WTC11 (cell line): ENCODE measurements around the gene CHD9NB. TPM values are rescaled to one million over a fixed set of nuclear protein-coding genes. Genes with fewer than 3 reads are reported as not detected.

Source experiments
- ATAC-seq: fragments of 200-7000 bp; cut with Tn5 transposase; 2 replicates; pipeline ENCODE4 v1.10.0; 2021; ENCODE audit warnings: mild to moderate bottlenecking, moderate library complexity
- CTCF ChIA-PET: fragments of 300-600 bp; sonication (Branson Sonifier 250); formaldehyde crosslinking; loops from one replicate; lab custom pipeline; 2021; ENCODE audit warnings: antibody characterized with exemption; lab: Charles Lee
- POLR2A ChIA-PET: fragments of 350-600 bp; sonication (Branson Sonifier 250); formaldehyde crosslinking; loops from one replicate; lab custom pipeline; 2021; ENCODE audit warnings: antibody characterized with exemption; lab: Charles Lee
- DNase-seq: peaks from one replicate; pipeline ENCODE4 v3.0.0; 2021; ENCODE audit warnings: low spot score
- H3K27ac Mint-ChIP-seq: 2 replicates; pipeline ENCODE4 v1.8.0; 2021; ENCODE audit warnings: mixed read lengths
- H3K27me3 Mint-ChIP-seq: 2 replicates; pipeline ENCODE4 v1.8.0; 2021; ENCODE audit warnings: low read depth, mild to moderate bottlenecking, moderate library complexity, mixed read lengths
- H3K36me3 Mint-ChIP-seq: 2 replicates; pipeline ENCODE4 v1.8.0; 2021; ENCODE audit warnings: mixed read lengths
- H3K4me1 Mint-ChIP-seq: 2 replicates; pipeline ENCODE4 v1.8.0; 2022; ENCODE audit warnings: mixed read lengths
- H3K4me3 Mint-ChIP-seq: 2 replicates; pipeline ENCODE4 v1.8.0; 2021; ENCODE audit warnings: mild to moderate bottlenecking, moderate library complexity, mixed read lengths
- H3K9me3 Mint-ChIP-seq: 2 replicates; pipeline ENCODE4 v1.8.0; 2021; ENCODE audit warnings: mixed read lengths
- ESRRA ChIP-seq: sonication (generic); formaldehyde crosslinking; IDR thresholded peaks from 2 replicates; pipeline ENCODE4 v1.8.1; 2022; ENCODE audit warnings: mild to moderate bottlenecking, missing genetic modification reagents, borderline replicate concordance
- FOXJ3 ChIP-seq: sonication (generic); formaldehyde crosslinking; IDR thresholded peaks from 2 replicates; pipeline ENCODE4 v1.9.0; 2021; ENCODE audit warnings: missing genetic modification reagents, mild to moderate bottlenecking, borderline replicate concordance
- FOXP1 ChIP-seq: sonication (generic); formaldehyde crosslinking; IDR thresholded peaks from 2 replicates; pipeline ENCODE4 v1.8.0; 2022; ENCODE audit warnings: missing genetic modification reagents, mild to moderate bottlenecking, moderate library complexity, borderline replicate concordance
- IRF2 ChIP-seq: sonication (generic); formaldehyde crosslinking; IDR thresholded peaks from 2 replicates; pipeline ENCODE4 v1.8.0; 2022; ENCODE audit warnings: low read depth, missing genetic modification reagents, borderline replicate concordance
- JAZF1 ChIP-seq: fragments of 250-450 bp; sonication (Bioruptor Pico); IDR thresholded peaks from 2 replicates; pipeline ENCODE4 v1.9.0; 2021; ENCODE audit warnings: moderate library complexity, mild to moderate bottlenecking, inconsistent platforms
- JUN ChIP-seq: sonication (generic); formaldehyde crosslinking; IDR thresholded peaks from 2 replicates; pipeline ENCODE4 v1.8.0; 2023; ENCODE audit warnings: mild to moderate bottlenecking, missing genetic modification reagents
- MYBL2 ChIP-seq: sonication (generic); formaldehyde crosslinking; IDR thresholded peaks from 2 replicates; pipeline ENCODE4 v1.8.1; 2023; ENCODE audit warnings: mild to moderate bottlenecking, moderate library complexity, missing genetic modification reagents
- NFATC4 ChIP-seq: fragments of 250-450 bp; sonication (Bioruptor Pico); IDR thresholded peaks from 2 replicates; pipeline ENCODE4 v1.9.0; 2021; ENCODE audit warnings: mild to moderate bottlenecking
- OVOL2 ChIP-seq: fragments of 250-450 bp; sonication (Bioruptor Pico); IDR thresholded peaks from 2 replicates; pipeline ENCODE4 v1.9.0; 2021; ENCODE audit warnings: mild to moderate bottlenecking, borderline replicate concordance
- SMAD3 ChIP-seq: sonication (generic); formaldehyde crosslinking; IDR thresholded peaks from 2 replicates; pipeline ENCODE4 v1.8.0; 2022; ENCODE audit warnings: missing genetic modification reagents, mild to moderate bottlenecking, borderline replicate concordance
- SP1 ChIP-seq: sonication (generic); formaldehyde crosslinking; conservative IDR thresholded peaks from 2 replicates; pipeline ENCODE4 v1.8.1; 2022; ENCODE audit warnings: missing genetic modification reagents
- TEAD1 ChIP-seq: sonication (generic); formaldehyde crosslinking; IDR thresholded peaks from 2 replicates; pipeline ENCODE4 v1.8.0; 2022; ENCODE audit warnings: mild to moderate bottlenecking, missing genetic modification reagents
- TEAD4 ChIP-seq: sonication (generic); formaldehyde crosslinking; IDR thresholded peaks from 2 replicates; pipeline ENCODE4 v1.8.0; 2022; ENCODE audit warnings: mild to moderate bottlenecking, missing genetic modification reagents
- TP53 ChIP-seq: sonication (generic); formaldehyde crosslinking; IDR thresholded peaks from 2 replicates; pipeline ENCODE4 v1.8.1; 2023; ENCODE audit warnings: mild to moderate bottlenecking, missing genetic modification reagents
- ZMAT4 ChIP-seq: fragments of 250-450 bp; sonication (Bioruptor Pico); IDR thresholded peaks from 2 replicates; pipeline ENCODE4 v1.9.0; 2021; ENCODE audit warnings: mild to moderate bottlenecking
- ZNF138 ChIP-seq: sonication (generic); formaldehyde crosslinking; conservative IDR thresholded peaks from 2 replicates; pipeline ENCODE4 v1.8.1; 2022; ENCODE audit warnings: mild to moderate bottlenecking, moderate library complexity, missing genetic modification reagents
- ZNF232 ChIP-seq: sonication (generic); formaldehyde crosslinking; IDR thresholded peaks from 2 replicates; pipeline ENCODE4 v1.8.0; 2022; ENCODE audit warnings: mild to moderate bottlenecking, missing genetic modification reagents
- ZNF317 ChIP-seq: sonication (generic); formaldehyde crosslinking; IDR thresholded peaks from 2 replicates; pipeline ENCODE4 v1.8.1; 2023; ENCODE audit warnings: low read depth, mild to moderate bottlenecking, moderate library complexity, missing genetic modification reagents, borderline replicate concordance
- ZNF423 ChIP-seq: fragments of 250-450 bp; sonication (Bioruptor Pico); IDR thresholded peaks from 2 replicates; pipeline ENCODE4 v2.1.2; 2022; ENCODE audit warnings: mild to moderate bottlenecking, moderate library complexity
- ZSCAN18 ChIP-seq: fragments of 250-450 bp; sonication (Bioruptor Pico); IDR thresholded peaks from 2 replicates; pipeline ENCODE4 v2.1.2; 2022; ENCODE audit warnings: mild to moderate bottlenecking, moderate library complexity
- total RNA-seq: library from RNA; stranded (reverse); gene quantifications from 3 replicates; pipeline ENCODE4 v1.2.3, GENCODE V29; 2021
- TF ChIP-seq, protein P1 (sequence below): sonication (generic); formaldehyde crosslinking; IDR thresholded peaks from 2 replicates; pipeline ENCODE4 v1.8.0; 2022; ENCODE audit warnings: mild to moderate bottlenecking, missing genetic modification reagents
- TF ChIP-seq, protein P2 (sequence below): sonication (generic); formaldehyde crosslinking; IDR thresholded peaks from 2 replicates; pipeline ENCODE4 v1.8.0; 2022; ENCODE audit warnings: mild to moderate bottlenecking, missing genetic modification reagents
- TF ChIP-seq, protein P3 (sequence below): sonication (generic); formaldehyde crosslinking; IDR thresholded peaks from 2 replicates; pipeline ENCODE4 v1.8.1; 2023; ENCODE audit warnings: mild to moderate bottlenecking, missing genetic modification reagents, moderate library complexity
- TF ChIP-seq, protein P4 (sequence below): sonication (generic); formaldehyde crosslinking; IDR thresholded peaks from 2 replicates; pipeline ENCODE4 v1.8.0; 2023; ENCODE audit warnings: missing genetic modification reagents, mild to moderate bottlenecking, borderline replicate concordance
- TF ChIP-seq, protein P5 (sequence below): sonication (generic); formaldehyde crosslinking; IDR thresholded peaks from 2 replicates; pipeline ENCODE4 v1.8.0; 2023; ENCODE audit warnings: missing genetic modification reagents

CHD9NB gene
- total RNA-seq, 1 experiment from 2014 or later = 3.5 TPM

DNA sequence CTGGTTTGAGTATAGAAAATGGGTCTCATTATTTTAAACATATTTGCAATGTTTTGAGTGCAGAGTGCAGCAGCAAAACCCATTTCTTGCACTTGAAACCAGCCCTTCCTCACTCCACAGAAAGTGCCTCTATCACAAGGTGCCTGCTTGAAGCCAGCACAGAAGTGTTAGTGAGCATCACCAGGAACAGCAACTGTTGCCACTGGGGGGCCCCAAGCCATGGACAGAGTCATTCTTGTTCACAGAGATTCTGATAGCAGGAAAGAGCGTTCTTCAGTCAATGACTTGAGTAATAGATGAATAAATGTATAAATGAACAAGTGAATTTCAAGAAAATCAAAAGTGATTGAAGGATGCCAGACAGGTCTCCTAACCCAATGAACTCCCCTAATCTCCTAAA, 45.6 kb downstream of the CHD9NB start:
- POLR2A ChIA-PET = no interaction called here
- ATAC-seq = peak; percentile 63
- H3K4me1 Mint-ChIP-seq = peaks cover 2% of the 10 kb centered on the region; the same call in 1 of the 2 replicates
- TF ChIP-seq ZSCAN18 (CRISPR knock-in tag) = no peak
- no peak for TF ChIP-seq JAZF1
- no peak for TF ChIP-seq FOXP1 (CRISPR knock-in tag)
- no peak for TF ChIP-seq OVOL2
- TF ChIP-seq NFATC4 (CRISPR knock-in tag) = no peak
- TF ChIP-seq ZNF232 (CRISPR knock-in tag) = no peak
- TF ChIP-seq, protein P1, sequence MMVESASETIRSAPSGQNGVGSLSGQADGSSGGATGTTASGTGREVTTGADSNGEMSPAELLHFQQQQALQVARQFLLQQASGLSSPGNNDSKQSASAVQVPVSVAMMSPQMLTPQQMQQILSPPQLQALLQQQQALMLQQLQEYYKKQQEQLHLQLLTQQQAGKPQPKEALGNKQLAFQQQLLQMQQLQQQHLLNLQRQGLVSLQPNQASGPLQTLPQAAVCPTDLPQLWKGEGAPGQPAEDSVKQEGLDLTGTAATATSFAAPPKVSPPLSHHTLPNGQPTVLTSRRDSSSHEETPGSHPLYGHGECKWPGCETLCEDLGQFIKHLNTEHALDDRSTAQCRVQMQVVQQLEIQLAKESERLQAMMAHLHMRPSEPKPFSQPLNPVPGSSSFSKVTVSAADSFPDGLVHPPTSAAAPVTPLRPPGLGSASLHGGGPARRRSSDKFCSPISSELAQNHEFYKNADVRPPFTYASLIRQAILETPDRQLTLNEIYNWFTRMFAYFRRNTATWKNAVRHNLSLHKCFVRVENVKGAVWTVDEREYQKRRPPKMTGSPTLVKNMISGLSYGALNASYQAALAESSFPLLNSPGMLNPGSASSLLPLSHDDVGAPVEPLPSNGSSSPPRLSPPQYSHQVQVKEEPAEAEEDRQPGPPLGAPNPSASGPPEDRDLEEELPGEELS (CRISPR knock-in tag) = no peak
- no peak for TF ChIP-seq TEAD1 (CRISPR knock-in tag)
- H3K4me3 Mint-ChIP-seq = no peak overlapping the region
- H3K36me3 Mint-ChIP-seq = no peaks in the 10 kb centered on the region
- H3K27ac Mint-ChIP-seq = no peak overlapping the region
- peaks cover 3% of the 10 kb centered on the region; the same call in 1 of the 2 replicates for H3K9me3 Mint-ChIP-seq
- no peaks in the 10 kb centered on the region for H3K27me3 Mint-ChIP-seq
- DNase-seq = peak; percentile 20
- CTCF ChIA-PET = no interaction called here

DNA sequence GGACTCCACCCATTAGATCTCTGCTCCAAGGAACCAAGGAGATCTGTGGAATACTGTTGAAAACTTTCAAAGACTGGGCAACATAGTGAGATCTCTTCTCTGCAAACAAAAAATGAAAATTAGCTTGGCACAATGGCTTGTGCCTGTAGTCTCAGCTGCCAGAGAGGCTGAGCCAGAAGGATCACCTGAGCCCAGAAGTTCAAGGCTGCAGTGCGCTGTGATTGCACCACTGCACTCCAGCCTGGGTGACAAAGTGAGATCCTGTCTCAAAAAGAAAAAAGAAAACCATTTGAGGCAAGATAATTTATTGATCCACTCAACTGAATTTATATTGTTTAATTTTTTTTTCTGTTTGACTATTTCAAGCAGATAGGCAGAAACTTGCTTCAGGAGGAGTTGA, 54.8 kb downstream of the CHD9NB start:
- ChIA-PET POLR2A (no interaction called here), CTCF (no interaction called here)
- ATAC-seq (no peak), DNase-seq (no peak)
- Mint-ChIP-seq H3K4me3 (no peak overlapping the region), H3K9me3 (peaks cover 17% of the 10 kb centered on the region; the same call in 1 of the 2 replicates), H3K4me1 (peaks cover 3% of the 10 kb centered on the region), H3K27me3 (no peaks in the 10 kb centered on the region), H3K36me3 (peaks cover 3% of the 10 kb centered on the region; the same call in 1 of the 2 replicates), H3K27ac (no peak overlapping the region)
- TF ChIP-seq ZNF138 (CRISPR knock-in tag) = no peak
- no peak for TF ChIP-seq ZNF423 (CRISPR knock-in tag)
- TF ChIP-seq TEAD4 = no peak
- TF ChIP-seq, protein P2, sequence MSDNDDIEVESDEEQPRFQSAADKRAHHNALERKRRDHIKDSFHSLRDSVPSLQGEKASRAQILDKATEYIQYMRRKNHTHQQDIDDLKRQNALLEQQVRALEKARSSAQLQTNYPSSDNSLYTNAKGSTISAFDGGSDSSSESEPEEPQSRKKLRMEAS (CRISPR knock-in tag) = no peak
- no peak for TF ChIP-seq ZMAT4 (CRISPR knock-in tag)
- TF ChIP-seq FOXJ3 = no peak
- TF ChIP-seq JUN (CRISPR knock-in tag) = no peak
- TF ChIP-seq ESRRA (CRISPR knock-in tag) = no peak
- TF ChIP-seq TP53 (CRISPR knock-in tag) = no peak
- no peak for TF ChIP-seq IRF2 (CRISPR knock-in tag)
- TF ChIP-seq ZNF317 (CRISPR knock-in tag) = no peak
- TF ChIP-seq, protein P3, sequence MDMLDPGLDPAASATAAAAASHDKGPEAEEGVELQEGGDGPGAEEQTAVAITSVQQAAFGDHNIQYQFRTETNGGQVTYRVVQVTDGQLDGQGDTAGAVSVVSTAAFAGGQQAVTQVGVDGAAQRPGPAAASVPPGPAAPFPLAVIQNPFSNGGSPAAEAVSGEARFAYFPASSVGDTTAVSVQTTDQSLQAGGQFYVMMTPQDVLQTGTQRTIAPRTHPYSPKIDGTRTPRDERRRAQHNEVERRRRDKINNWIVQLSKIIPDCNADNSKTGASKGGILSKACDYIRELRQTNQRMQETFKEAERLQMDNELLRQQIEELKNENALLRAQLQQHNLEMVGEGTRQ = no peak

DNA sequence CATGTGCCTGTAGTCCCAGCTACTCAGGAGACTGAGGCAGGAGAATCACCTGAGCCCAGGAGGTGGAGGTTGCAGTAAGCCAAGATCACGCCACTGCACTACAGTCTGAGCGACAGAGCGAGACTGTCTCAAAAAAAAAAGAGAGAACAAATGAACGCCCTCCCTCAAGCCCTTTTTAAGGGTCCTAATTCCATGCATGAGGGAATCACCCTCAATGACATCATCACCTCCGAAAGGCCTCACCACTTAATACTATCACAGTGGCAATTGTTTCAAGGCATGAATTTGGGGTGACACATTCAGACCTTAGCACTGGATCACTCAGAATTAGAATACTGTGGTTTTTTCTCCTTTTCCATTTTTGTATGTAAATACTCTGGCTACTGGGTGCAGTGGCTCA, 57.8 kb downstream of the CHD9NB start:
- CTCF ChIA-PET = no interaction called here
- no peak for TF ChIP-seq SMAD3 (CRISPR knock-in tag)
- TF ChIP-seq, protein P4, sequence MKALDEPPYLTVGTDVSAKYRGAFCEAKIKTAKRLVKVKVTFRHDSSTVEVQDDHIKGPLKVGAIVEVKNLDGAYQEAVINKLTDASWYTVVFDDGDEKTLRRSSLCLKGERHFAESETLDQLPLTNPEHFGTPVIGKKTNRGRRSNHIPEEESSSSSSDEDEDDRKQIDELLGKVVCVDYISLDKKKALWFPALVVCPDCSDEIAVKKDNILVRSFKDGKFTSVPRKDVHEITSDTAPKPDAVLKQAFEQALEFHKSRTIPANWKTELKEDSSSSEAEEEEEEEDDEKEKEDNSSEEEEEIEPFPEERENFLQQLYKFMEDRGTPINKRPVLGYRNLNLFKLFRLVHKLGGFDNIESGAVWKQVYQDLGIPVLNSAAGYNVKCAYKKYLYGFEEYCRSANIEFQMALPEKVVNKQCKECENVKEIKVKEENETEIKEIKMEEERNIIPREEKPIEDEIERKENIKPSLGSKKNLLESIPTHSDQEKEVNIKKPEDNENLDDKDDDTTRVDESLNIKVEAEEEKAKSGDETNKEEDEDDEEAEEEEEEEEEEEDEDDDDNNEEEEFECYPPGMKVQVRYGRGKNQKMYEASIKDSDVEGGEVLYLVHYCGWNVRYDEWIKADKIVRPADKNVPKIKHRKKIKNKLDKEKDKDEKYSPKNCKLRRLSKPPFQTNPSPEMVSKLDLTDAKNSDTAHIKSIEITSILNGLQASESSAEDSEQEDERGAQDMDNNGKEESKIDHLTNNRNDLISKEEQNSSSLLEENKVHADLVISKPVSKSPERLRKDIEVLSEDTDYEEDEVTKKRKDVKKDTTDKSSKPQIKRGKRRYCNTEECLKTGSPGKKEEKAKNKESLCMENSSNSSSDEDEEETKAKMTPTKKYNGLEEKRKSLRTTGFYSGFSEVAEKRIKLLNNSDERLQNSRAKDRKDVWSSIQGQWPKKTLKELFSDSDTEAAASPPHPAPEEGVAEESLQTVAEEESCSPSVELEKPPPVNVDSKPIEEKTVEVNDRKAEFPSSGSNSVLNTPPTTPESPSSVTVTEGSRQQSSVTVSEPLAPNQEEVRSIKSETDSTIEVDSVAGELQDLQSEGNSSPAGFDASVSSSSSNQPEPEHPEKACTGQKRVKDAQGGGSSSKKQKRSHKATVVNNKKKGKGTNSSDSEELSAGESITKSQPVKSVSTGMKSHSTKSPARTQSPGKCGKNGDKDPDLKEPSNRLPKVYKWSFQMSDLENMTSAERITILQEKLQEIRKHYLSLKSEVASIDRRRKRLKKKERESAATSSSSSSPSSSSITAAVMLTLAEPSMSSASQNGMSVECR = no peak
- TF ChIP-seq, protein P5, sequence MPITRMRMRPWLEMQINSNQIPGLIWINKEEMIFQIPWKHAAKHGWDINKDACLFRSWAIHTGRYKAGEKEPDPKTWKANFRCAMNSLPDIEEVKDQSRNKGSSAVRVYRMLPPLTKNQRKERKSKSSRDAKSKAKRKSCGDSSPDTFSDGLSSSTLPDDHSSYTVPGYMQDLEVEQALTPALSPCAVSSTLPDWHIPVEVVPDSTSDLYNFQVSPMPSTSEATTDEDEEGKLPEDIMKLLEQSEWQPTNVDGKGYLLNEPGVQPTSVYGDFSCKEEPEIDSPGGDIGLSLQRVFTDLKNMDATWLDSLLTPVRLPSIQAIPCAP (CRISPR knock-in tag) = no peak
- TF ChIP-seq SP1 (CRISPR knock-in tag) = no peak
- TF ChIP-seq MYBL2 = no peak

More for the DNA sequence above, 57.8 kb downstream of the CHD9NB start:
- Mint-ChIP-seq H3K27me3 (no peaks in the 10 kb centered on the region), H3K4me1 (peaks cover 4% of the 10 kb centered on the region), H3K9me3 (peaks cover 13% of the 10 kb centered on the region), H3K4me3 (no peak overlapping the region), H3K27ac (no peak overlapping the region), H3K36me3 (peaks cover 3% of the 10 kb centered on the region; the same call in 1 of the 2 replicates)
- ATAC-seq (no peak), DNase-seq (no peak)
- POLR2A ChIA-PET = interaction anchor here (0.7 kb wide), 1 partner anchor 207 kb away, joined by 3 read pairs; no protein-coding TSS in a partner anchor
